C4-2B (cell line): ENCODE results near the gene UCP3.

ENCODE experiments used
- CTCF ChIP-seq: fragments of 450-650 bp; conservative IDR thresholded peaks from 2 replicates; pipeline ENCODE4 v1.5.1; 2017; ENCODE audit warnings: mild to moderate bottlenecking
- ZFX ChIP-seq: fragments of 450-650 bp; IDR thresholded peaks from 2 replicates; pipeline ENCODE4 v1.6.1; 2017

GRCh38 chr11:74048993-74049392, 40.1 kb upstream of the UCP3 start:
- TF ChIP-seq CTCF, result no peak
- no peak for TF ChIP-seq ZFX
